K562 (cell line): ENCODE measurements around the gene NAA38. TPM values are rescaled to one million over a fixed set of nuclear protein-coding genes. Genes with fewer than 3 reads are reported as not detected.
A peak's percentile ranks its signal among the peaks of the same experiment; 100 is the strongest.

Experiments
- CBX1 ChIP-seq: sonication (generic); IDR thresholded peaks from 2 replicates; pipeline ENCODE4 v1.6.1; 2016; ENCODE audit warnings: antibody characterized with exemption, low read depth, mild to moderate bottlenecking
- DMBX1 ChIP-seq: fragments of 250-450 bp; sonication (Bioruptor Pico); IDR thresholded peaks from 2 replicates; pipeline ENCODE4 v1.8.0; 2022; ENCODE audit warnings: inconsistent platforms, mild to moderate bottlenecking, moderate library complexity, borderline replicate concordance
- EGR1 ChIP-seq: fragments of 450-650 bp; conservative IDR thresholded peaks from 2 replicates; pipeline ENCODE4 v1.6.1; 2017; ENCODE audit warnings: mild to moderate bottlenecking
- IFI16 ChIP-seq: fragments of 250-450 bp; sonication (Bioruptor Pico); IDR thresholded peaks from 2 replicates; pipeline ENCODE4 v2.1.2; 2022; ENCODE audit warnings: mild to moderate bottlenecking, inconsistent platforms
- LARP7 ChIP-seq: fragments of 450-650 bp; IDR thresholded peaks from 2 replicates; pipeline ENCODE4 v1.6.1; 2016
- LCOR ChIP-seq: sonication (generic); formaldehyde crosslinking; IDR thresholded peaks from 2 replicates; pipeline ENCODE4 v1.8.0; 2022; ENCODE audit warnings: mild to moderate bottlenecking, missing genetic modification reagents
- SIN3A ChIP-seq, 2 experiments: fragments of 150-350 bp in 1 of 2; IDR thresholded peaks; 2 replicates each; pipeline ENCODE4 v1.6.1; 2011 to 2016; ENCODE audit warnings: borderline replicate concordance in 2 of 2, low read depth in 2 of 2, low read length in 2 of 2, mild to moderate bottlenecking in 2 of 2, moderate library complexity in 2 of 2; ENCODE audit not compliant: control insufficient read depth in 1 of 2
- TCF7 ChIP-seq: sonication (generic); IDR thresholded peaks from 2 replicates; pipeline ENCODE4 v1.6.1; 2016; ENCODE audit warnings: antibody characterized with exemption, borderline replicate concordance
- ZBED1 ChIP-seq: IDR thresholded peaks from 2 replicates; pipeline ENCODE4 v1.6.1; 2014
- ZC3H11A ChIP-seq: IDR thresholded peaks from 2 replicates; pipeline ENCODE4 v1.6.1; 2012; ENCODE audit warnings: low read depth, low read length, improper control_type of control experiment
- ZFX ChIP-seq: sonication (generic); formaldehyde crosslinking; IDR thresholded peaks from 2 replicates; pipeline ENCODE4 v1.8.0; 2022; ENCODE audit warnings: mild to moderate bottlenecking, missing genetic modification reagents, moderate library complexity
- ZNF124 ChIP-seq: sonication (generic); formaldehyde crosslinking; IDR thresholded peaks from 2 replicates; pipeline ENCODE4 v1.8.1; 2022; ENCODE audit warnings: missing genetic modification reagents
- ZNF274 ChIP-seq: IDR thresholded peaks from 2 replicates; pipeline ENCODE4 v1.6.1; 2011; ENCODE audit warnings: low read depth, mild to moderate bottlenecking, low read length, moderate library complexity, borderline replicate concordance
- ZNF282 ChIP-seq: sonication (generic); formaldehyde crosslinking; IDR thresholded peaks from 2 replicates; pipeline ENCODE4 v1.8.1; 2023; ENCODE audit warnings: missing genetic modification reagents
- ZNF316 ChIP-seq: fragments of 450-650 bp; IDR thresholded peaks from 2 replicates; pipeline ENCODE4 v1.6.1; 2016
- ZNF75A ChIP-seq: fragments of 450-650 bp; formaldehyde crosslinking; IDR thresholded peaks from 2 replicates; pipeline ENCODE4 v1.4.0; 2020; ENCODE audit warnings: mild to moderate bottlenecking
- ZNF76 ChIP-seq: fragments of 250-450 bp; sonication (Bioruptor Pico); IDR thresholded peaks from 2 replicates; pipeline ENCODE4 v1.4.0; 2020; ENCODE audit warnings: mild to moderate bottlenecking, moderate library complexity, borderline replicate concordance
- polyA plus RNA-seq, 8 experiments: library from polyadenylated mRNA; depleted of rRNA in 4 of 8; stranded (reverse) in 5 of 8; unstranded in 3 of 8; fragments of >200 nt; fragmentation: Nextera tagmentation in 2 of 8; fragmentation: Illumina TruSeq in 1 of 8; extraction: Ambion mirVana in 2 of 8; extraction: Trizol in 1 of 8; gene quantifications; 2 replicates each; pipeline versions ENCODE4 v1.2.1 to v1.2.3, GENCODE V29; 2011 to 2014; ENCODE audit warnings: inconsistent platforms in 1 of 8, missing spikeins in 1 of 8
- total RNA-seq, 7 experiments: library from RNA; depleted of rRNA in 6 of 7; stranded (reverse); fragments of >200 nt in 6 of 7; fragmentation: Illumina TruSeq in 2 of 7; extraction: Trizol in 2 of 7; gene quantifications; 2 replicates each; pipeline versions ENCODE4 v1.2.1 to v1.2.3, GENCODE V29; 2011 to 2021; ENCODE audit warnings: low replicate concordance in 1 of 7
- TF ChIP-seq, protein P1 (sequence below): sonication (generic); formaldehyde crosslinking; IDR thresholded peaks from 2 replicates; pipeline ENCODE4 v1.8.1; 2022; ENCODE audit warnings: missing genetic modification reagents
- TF ChIP-seq, protein P2 (sequence below): IDR thresholded peaks from 2 replicates; pipeline ENCODE4 v1.6.1; 2011; ENCODE audit not compliant: insufficient read length; ENCODE audit errors: extremely low read depth
- TF ChIP-seq, protein P3 (sequence below): fragments of 250-450 bp; sonication (Bioruptor Pico); IDR thresholded peaks from 2 replicates; pipeline ENCODE4 v1.8.0; 2022; ENCODE audit warnings: moderate library complexity, mild to moderate bottlenecking, inconsistent platforms

The NAA38 gene
- total and polyA plus RNA-seq, 9 of the 15 experiments (the other 6 are each of a cell fraction or from before 2014, with no cell fraction given), result 16.4 to 99.8 (median 57.3) TPM

DNA sequence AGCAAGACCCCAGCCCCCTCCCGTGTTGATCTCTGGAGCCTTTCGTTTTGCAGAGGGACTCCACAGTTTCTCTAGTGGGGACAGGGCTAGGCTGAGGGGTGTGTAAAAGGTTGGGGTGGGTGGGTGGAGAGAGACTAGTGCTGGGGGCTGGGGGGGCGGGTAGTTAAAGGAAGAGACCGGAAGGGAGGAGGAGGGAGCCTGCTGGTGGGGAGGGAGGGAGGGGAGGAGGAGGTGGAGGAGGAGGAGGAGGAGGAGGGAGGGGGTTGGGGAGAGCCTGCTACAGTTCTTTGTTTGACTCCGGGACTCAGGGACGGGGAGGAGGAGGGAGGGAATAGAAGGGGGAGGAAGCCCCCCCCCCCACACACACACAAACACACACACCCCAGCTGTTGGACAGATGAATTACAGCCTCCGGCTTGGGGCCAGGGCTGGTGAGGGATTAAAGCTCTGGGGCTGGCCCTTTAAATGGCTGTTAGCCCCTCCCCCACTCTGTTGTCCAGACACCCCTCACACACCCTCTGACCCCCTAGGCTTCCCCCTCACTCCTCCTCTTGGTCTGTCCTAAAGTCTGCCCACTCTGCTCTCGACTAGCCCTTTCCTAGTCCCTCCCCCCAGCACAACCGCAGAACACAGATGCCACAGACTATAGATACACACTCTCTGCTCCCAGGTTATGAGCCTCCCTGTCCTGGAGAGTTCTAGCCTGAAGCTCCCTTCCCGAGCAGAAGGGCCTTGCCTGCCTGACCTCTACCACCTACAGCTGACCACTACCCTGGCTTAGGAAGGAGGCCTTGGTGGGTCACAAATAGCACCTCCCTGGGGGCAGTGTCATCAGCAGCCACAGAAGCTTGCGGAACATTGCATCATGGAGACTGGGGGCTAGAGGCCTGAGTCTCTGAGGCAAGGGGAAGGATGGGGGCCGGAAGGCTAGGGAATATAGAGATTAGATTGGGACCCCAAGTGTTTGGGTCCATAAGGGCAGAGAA is 19.0 kb downstream of the NAA38 start (continued):
- TF ChIP-seq DMBX1 (CRISPR knock-in tag) (no peak), ZFX (CRISPR knock-in tag) (peak; percentile 32; the same call in 1 of the 2 replicates), TCF7 (no peak), ZC3H11A (no peak), LCOR (no peak), ZNF316 (no peak), ZNF124 (CRISPR knock-in tag) (no peak), ZNF282 (CRISPR knock-in tag) (no peak), ZNF75A (CRISPR knock-in tag) (no peak), LARP7 (no peak), EGR1 (0 out of 2 replicates have a peak, but pooled peaks have one; percentile 11), SIN3A (IDR thresholded peaks at IDR 0.05; ENCODE audit: borderline replicate concordance in 2 of 2, control insufficient read depth in 1 of 2, low read depth in 2 of 2, low read length in 2 of 2) (0 out of 4 replicates have a peak, but pooled peaks of 1 of the 2 experiments have one; percentile 27), ZBED1 (no peak), ZNF274 (no peak), ZNF76 (no peak), CBX1 (no peak), IFI16 (CRISPR knock-in tag) (no peak)
- TF ChIP-seq, protein P1, sequence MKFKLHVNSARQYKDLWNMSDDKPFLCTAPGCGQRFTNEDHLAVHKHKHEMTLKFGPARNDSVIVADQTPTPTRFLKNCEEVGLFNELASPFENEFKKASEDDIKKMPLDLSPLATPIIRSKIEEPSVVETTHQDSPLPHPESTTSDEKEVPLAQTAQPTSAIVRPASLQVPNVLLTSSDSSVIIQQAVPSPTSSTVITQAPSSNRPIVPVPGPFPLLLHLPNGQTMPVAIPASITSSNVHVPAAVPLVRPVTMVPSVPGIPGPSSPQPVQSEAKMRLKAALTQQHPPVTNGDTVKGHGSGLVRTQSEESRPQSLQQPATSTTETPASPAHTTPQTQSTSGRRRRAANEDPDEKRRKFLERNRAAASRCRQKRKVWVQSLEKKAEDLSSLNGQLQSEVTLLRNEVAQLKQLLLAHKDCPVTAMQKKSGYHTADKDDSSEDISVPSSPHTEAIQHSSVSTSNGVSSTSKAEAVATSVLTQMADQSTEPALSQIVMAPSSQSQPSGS (CRISPR knock-in tag), result no peak
- TF ChIP-seq, protein P2, sequence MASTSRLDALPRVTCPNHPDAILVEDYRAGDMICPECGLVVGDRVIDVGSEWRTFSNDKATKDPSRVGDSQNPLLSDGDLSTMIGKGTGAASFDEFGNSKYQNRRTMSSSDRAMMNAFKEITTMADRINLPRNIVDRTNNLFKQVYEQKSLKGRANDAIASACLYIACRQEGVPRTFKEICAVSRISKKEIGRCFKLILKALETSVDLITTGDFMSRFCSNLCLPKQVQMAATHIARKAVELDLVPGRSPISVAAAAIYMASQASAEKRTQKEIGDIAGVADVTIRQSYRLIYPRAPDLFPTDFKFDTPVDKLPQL, result no peak
- TF ChIP-seq, protein P3, sequence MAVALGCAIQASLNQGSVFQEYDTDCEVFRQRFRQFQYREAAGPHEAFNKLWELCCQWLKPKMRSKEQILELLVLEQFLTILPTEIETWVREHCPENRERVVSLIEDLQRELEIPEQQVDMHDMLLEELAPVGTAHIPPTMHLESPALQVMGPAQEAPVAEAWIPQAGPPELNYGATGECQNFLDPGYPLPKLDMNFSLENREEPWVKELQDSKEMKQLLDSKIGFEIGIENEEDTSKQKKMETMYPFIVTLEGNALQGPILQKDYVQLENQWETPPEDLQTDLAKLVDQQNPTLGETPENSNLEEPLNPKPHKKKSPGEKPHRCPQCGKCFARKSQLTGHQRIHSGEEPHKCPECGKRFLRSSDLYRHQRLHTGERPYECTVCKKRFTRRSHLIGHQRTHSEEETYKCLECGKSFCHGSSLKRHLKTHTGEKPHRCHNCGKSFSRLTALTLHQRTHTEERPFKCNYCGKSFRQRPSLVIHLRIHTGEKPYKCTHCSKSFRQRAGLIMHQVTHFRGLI (CRISPR knock-in tag), result no peak
